Measurements from ENCODE around the gene CELF1. TPM values are rescaled to one million over a fixed set of nuclear protein-coding genes. Genes with fewer than 3 reads are reported as not detected.

Gene CELF1
- total and polyA plus RNA-seq, 9 of the 15 experiments (the other 6 are each of a cell fraction or from before 2014, with no cell fraction given): 11.3 to 142 (median 77.4) TPM

GRCh38 chr11:47578524-47579494, 25.9 kb upstream of the CELF1 start, which contains the start of the genes KBTBD4 and NDUFS3 (continued):
- TF ChIP-seq REST (IDR thresholded peaks at IDR 0.05; ENCODE audit: borderline replicate concordance) (no peak), REST (CRISPR knock-in tag; IDR thresholded peaks at IDR 0.05; ENCODE audit: low read depth) (no peak), EGR1 (conservative IDR thresholded peaks at IDR 0.05) (peak; percentile 90), RBFOX2 (IDR thresholded peaks at IDR 0.05; ENCODE audit: low read depth, low read length) (peak; percentile 99), TGIF2 (CRISPR knock-in tag; IDR thresholded peaks at IDR 0.05) (0 out of 2 replicates have a peak, but pooled peaks have one; percentile 7), ZNF764 (CRISPR knock-in tag; IDR thresholded peaks at IDR 0.05; ENCODE audit: low read depth) (no peak), MECOM (CRISPR knock-in tag; IDR thresholded peaks at IDR 0.05) (no peak), MTA1 (IDR thresholded peaks at IDR 0.05; ENCODE audit: borderline replicate concordance) (peak; percentile 88), CBFA2T2 (conservative IDR thresholded peaks at IDR 0.05) (no peak), HMGN3 (IDR thresholded peaks at IDR 0.05; ENCODE audit: borderline replicate concordance, extremely low read depth, insufficient read length, low read depth, low read length) (peak; percentile 53), SIRT6 (IDR thresholded peaks at IDR 0.05; ENCODE audit: low read depth, low read length) (no peak), SIX5 (IDR thresholded peaks at IDR 0.05; ENCODE audit: borderline replicate concordance in 1 of 2, insufficient read depth in 1 of 2, low read depth in 1 of 2, low read length in 2 of 2) (peak; percentile 80 to 89), RERE (CRISPR knock-in tag; IDR thresholded peaks at IDR 0.05; ENCODE audit: borderline replicate concordance) (0 out of 2 replicates have a peak, but pooled peaks have one; percentile 66)
